ENCODE data around the gene SHH.

DNA sequence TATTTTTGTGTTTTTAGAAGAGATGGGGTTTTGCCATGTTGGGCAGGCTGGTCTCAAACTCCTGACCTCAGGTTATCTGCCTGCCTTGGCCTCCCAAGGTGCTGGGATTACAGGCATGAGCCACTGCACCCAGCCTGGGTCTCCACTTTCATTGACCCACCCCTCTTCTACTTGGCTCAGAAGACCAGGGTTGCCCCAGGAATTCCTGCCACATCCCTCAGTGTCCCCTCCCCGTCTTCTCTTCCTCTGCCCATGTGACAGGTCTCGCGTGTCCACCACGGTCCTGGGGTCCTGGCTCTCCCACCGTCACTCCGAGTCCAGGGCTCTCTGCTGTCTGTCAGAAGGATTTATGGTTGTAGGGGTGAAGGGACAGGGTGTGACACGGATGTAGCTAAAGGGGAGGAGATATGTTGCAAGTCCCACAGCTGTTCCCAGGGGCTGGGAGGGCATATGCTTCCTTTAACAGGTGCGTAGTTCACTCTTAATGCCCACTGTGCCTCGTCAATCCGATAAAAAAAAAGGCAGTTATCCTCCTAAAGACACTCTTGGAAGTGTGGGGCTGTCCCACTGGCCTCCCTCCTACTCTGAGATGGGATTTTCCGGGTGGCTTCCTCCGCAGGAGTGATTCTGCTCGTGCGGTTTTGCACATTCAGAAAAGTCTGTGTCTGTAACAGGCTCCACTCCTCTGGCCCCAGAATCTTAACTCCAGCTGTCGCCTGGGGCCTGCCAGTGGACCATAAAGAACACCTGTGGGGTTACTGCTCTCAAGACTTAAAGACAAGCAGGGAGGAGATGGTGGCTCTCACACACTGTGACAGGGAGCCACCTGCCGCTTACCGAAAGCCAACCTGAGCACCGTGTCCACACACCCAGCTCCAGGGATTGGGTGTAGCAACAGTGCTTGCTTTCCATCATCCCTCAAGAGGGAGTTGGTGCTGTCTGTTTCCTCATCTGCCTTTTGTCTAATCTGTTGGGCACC is 36.7 kb upstream of the SHH start:
- TF ChIP-seq CTCF (IDR thresholded peaks at IDR 0.05; ENCODE audit: poor library complexity, severe bottlenecking) (no peak), REST (IDR thresholded peaks at IDR 0.05; ENCODE audit: borderline replicate concordance) (no peak), SMC3 (conservative IDR thresholded peaks at IDR 0.05; ENCODE audit: poor library complexity) (no peak), EZH2 (IDR thresholded peaks at IDR 0.05; ENCODE audit: borderline replicate concordance, insufficient read depth, low read length, poor library complexity, severe bottlenecking) (no peak), RAD21 (conservative IDR thresholded peaks at IDR 0.05) (no peak)
